22Rv1 (cell line): ENCODE measurements around the gene RAB3IL1.

ENCODE experiments used
- ZFX ChIP-seq: fragments of 450-650 bp; IDR thresholded peaks from 2 replicates; pipeline ENCODE4 v1.6.1; 2017; ENCODE audit warnings: antibody characterized with exemption, borderline replicate concordance
- TF ChIP-seq, protein P1 (sequence below): fragments of 450-650 bp; IDR thresholded peaks from 2 replicates; pipeline ENCODE4 v1.5.1; 2017; ENCODE audit warnings: mild to moderate bottlenecking

DNA sequence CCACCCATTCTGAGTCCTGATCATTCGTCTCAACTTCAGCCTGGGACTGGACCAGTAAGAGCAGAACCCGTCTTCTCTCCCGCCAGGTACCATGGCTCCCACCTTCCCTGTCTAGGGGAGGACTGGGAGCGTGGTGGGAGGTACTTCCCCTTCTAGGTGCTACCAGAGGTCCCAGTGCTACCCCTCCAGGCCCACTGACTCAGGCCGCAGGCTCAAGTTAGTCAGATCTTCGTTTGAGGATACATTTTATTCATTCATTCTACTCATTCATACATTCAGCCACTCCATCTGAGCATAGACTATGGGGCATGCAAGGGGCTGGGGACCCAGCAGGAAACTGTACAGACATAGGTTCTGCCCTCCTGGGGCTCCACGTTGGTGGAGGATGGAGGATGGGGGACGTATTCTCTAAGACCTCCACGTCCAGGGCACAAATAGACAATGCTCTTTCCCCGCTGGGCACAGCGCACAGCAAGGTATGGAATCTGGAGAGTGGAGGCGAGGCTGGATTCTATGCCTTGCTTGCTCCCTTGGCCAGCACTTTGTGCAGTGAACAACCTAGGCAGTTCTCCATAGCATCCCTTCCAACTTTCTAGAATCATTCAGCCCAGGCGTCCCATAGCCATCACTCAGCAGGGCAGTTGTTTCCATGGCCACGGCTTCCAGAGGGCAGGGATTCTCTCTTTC, 1.0 kb upstream of the RAB3IL1 start:
- TF ChIP-seq, protein P1, sequence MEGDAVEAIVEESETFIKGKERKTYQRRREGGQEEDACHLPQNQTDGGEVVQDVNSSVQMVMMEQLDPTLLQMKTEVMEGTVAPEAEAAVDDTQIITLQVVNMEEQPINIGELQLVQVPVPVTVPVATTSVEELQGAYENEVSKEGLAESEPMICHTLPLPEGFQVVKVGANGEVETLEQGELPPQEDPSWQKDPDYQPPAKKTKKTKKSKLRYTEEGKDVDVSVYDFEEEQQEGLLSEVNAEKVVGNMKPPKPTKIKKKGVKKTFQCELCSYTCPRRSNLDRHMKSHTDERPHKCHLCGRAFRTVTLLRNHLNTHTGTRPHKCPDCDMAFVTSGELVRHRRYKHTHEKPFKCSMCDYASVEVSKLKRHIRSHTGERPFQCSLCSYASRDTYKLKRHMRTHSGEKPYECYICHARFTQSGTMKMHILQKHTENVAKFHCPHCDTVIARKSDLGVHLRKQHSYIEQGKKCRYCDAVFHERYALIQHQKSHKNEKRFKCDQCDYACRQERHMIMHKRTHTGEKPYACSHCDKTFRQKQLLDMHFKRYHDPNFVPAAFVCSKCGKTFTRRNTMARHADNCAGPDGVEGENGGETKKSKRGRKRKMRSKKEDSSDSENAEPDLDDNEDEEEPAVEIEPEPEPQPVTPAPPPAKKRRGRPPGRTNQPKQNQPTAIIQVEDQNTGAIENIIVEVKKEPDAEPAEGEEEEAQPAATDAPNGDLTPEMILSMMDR = no peak
- TF ChIP-seq ZFX = no peak
